Stimulated activated CD8-positive, alpha-beta memory T cell treated with anti-CD3 and anti-CD28 coated beads, Interleukin-15, amount 100 ng/mL, for 24 hours (primary cell): ENCODE data around the gene CERS1.

Experiments used
- DNase-seq: peaks from one replicate; pipeline ENCODE4 v3.0.0-alpha.2; 2020; ENCODE audit warnings: low read depth

The CERS1 gene

GRCh38 chr19:18870531-18871172, 25.3 kb downstream of the CERS1 start:
- DNase-seq, result no peak

- DNase-seq, result no peak
Observed at GRCh38 chr19:18869781-18870530, 26.0 kb downstream of the CERS1 start.

GRCh38 chr19:18869023-18869618, 26.8 kb downstream of the CERS1 start:
- DNase-seq, result no peak

- no peak for DNase-seq
Observed at GRCh38 chr19:18868380-18869022, 27.5 kb downstream of the CERS1 start.

GRCh38 chr19:18867751-18868150, 28.2 kb downstream of the CERS1 start:
- DNase-seq, result no peak

GRCh38 chr19:18867199-18867598, 28.8 kb downstream of the CERS1 start:
- DNase-seq, result no peak

GRCh38 chr19:18866800-18867123, 29.2 kb downstream of the CERS1 start:
- DNase-seq, result no peak

- peak; percentile 54 for DNase-seq
Observed at GRCh38 chr19:18865973-18866799, 29.8 kb downstream of the CERS1 start.

- no peak for DNase-seq
Observed at GRCh38 chr19:18865106-18865972, 30.6 kb downstream of the CERS1 start.

- no peak for DNase-seq
Observed at GRCh38 chr19:18863843-18864362, 32.1 kb downstream of the CERS1 start.

GRCh38 chr19:18862976-18863842, 32.7 kb downstream of the CERS1 start:
- no peak for DNase-seq

GRCh38 chr19:18861917-18862316, 34.0 kb downstream of the CERS1 start:
- DNase-seq, result no peak

- no peak for DNase-seq
Observed at GRCh38 chr19:18861235-18861634, 34.7 kb downstream of the CERS1 start.

- no peak for DNase-seq
Observed at GRCh38 chr19:18860725-18861124, 35.2 kb downstream of the CERS1 start.

GRCh38 chr19:18860302-18860700, 35.7 kb downstream of the CERS1 start:
- DNase-seq, result no peak

- no peak for DNase-seq
Observed at GRCh38 chr19:18859676-18860301, 36.2 kb downstream of the CERS1 start.

GRCh38 chr19:18858906-18859646, 36.9 kb downstream of the CERS1 start:
- DNase-seq, result no peak

- DNase-seq, result no peak
Observed at GRCh38 chr19:18857223-18857622, 38.7 kb downstream of the CERS1 start.
